HepG2 (cell line): ENCODE data around the gene NTMT1. TPM values are rescaled to one million over a fixed set of nuclear protein-coding genes. Genes with fewer than 3 reads are reported as not detected.
A peak's percentile ranks its signal among the peaks of the same experiment; 100 is the strongest.

Experiments used
- CREM ChIP-seq, 2 experiments: sonication (generic) in 1 of 2; formaldehyde crosslinking in 1 of 2; IDR thresholded peaks; 2 replicates each; pipeline versions ENCODE4 v1.4.0 to v1.6.1; 2016 to 2020; ENCODE audit warnings: antibody characterized with exemption in 1 of 2, mild to moderate bottlenecking in 1 of 2, missing genetic modification reagents in 1 of 2
- HMGA1 ChIP-seq: sonication (generic); formaldehyde crosslinking; conservative IDR thresholded peaks from 2 replicates; pipeline ENCODE4 v1.4.0; 2020; ENCODE audit warnings: missing genetic modification reagents
- HNF4A ChIP-seq: sonication (generic); formaldehyde crosslinking; IDR thresholded peaks from 2 replicates; pipeline ENCODE4 v1.4.0; 2020; ENCODE audit warnings: missing genetic modification reagents
- HOXA3 ChIP-seq: sonication (generic); formaldehyde crosslinking; IDR thresholded peaks from 2 replicates; pipeline ENCODE4 v1.5.0; 2020; ENCODE audit warnings: missing genetic modification reagents
- KDM2A ChIP-seq: sonication (generic); formaldehyde crosslinking; IDR thresholded peaks from 2 replicates; pipeline ENCODE4 v1.4.0; 2020; ENCODE audit warnings: low read depth, missing genetic modification reagents, borderline replicate concordance
- POLR2A ChIP-seq, 2 experiments: IDR thresholded peaks; 2 replicates each; pipeline ENCODE4 v1.6.1; 2011; ENCODE audit warnings: low read depth in 2 of 2, low read length in 2 of 2, mild to moderate bottlenecking in 1 of 2, moderate library complexity in 1 of 2; ENCODE audit not compliant: insufficient read depth in 1 of 2
- SIN3B ChIP-seq: fragments of 150-350 bp; IDR thresholded peaks from 2 replicates; pipeline ENCODE4 v1.6.1; 2014; ENCODE audit warnings: low read length
- SP140L ChIP-seq: sonication (generic); formaldehyde crosslinking; IDR thresholded peaks from 2 replicates; pipeline ENCODE4 v1.4.0; 2020; ENCODE audit warnings: missing genetic modification reagents, borderline replicate concordance
- ZKSCAN1 ChIP-seq: fragments of 150-350 bp; IDR thresholded peaks from 2 replicates; pipeline ENCODE4 v1.6.1; 2014; ENCODE audit warnings: low read length
- ZNF343 ChIP-seq: sonication (generic); formaldehyde crosslinking; IDR thresholded peaks from 2 replicates; pipeline ENCODE4 v1.4.0; 2020; ENCODE audit warnings: mild to moderate bottlenecking, missing genetic modification reagents
- ZNF484 ChIP-seq: sonication (generic); formaldehyde crosslinking; IDR thresholded peaks from 2 replicates; pipeline ENCODE4 v1.5.1; 2020; ENCODE audit warnings: mild to moderate bottlenecking, low read depth, missing genetic modification reagents, borderline replicate concordance
- ZNF737 ChIP-seq: sonication (generic); formaldehyde crosslinking; IDR thresholded peaks from 2 replicates; pipeline ENCODE4 v1.5.0; 2020; ENCODE audit warnings: missing genetic modification reagents, mild to moderate bottlenecking, borderline replicate concordance
- ZNF747 ChIP-seq: sonication (generic); formaldehyde crosslinking; IDR thresholded peaks from 2 replicates; pipeline ENCODE4 v1.8.1; 2023; ENCODE audit warnings: missing genetic modification reagents, mild to moderate bottlenecking, borderline replicate concordance
- polyA plus RNA-seq, 8 experiments: library from polyadenylated mRNA; depleted of rRNA in 3 of 8; stranded (reverse) in 7 of 8; unstranded in 1 of 8; fragments of >200 nt; fragmentation: Illumina TruSeq in 4 of 8; extraction: Trizol in 4 of 8; gene quantifications; 2 replicates each; pipeline versions ENCODE4 v1.2.1 to v1.2.3, GENCODE V29; 2011 to 2016; ENCODE audit warnings: low read depth in 4 of 8, missing spikeins in 1 of 8, mixed read lengths in 1 of 8; ENCODE audit not compliant: insufficient read depth in 1 of 8
- total RNA-seq, 5 experiments: library from RNA; depleted of rRNA; stranded (reverse); fragments of >200 nt; fragmentation: Illumina TruSeq; extraction: Trizol; gene quantifications; 2 replicates each; pipeline ENCODE4 v1.2.3, GENCODE V29; 2016; ENCODE audit warnings: low read depth in 1 of 5
- TF ChIP-seq, protein P1 (sequence below): sonication (generic); formaldehyde crosslinking; IDR thresholded peaks from 2 replicates; pipeline ENCODE4 v1.4.0; 2020; ENCODE audit warnings: missing genetic modification reagents, borderline replicate concordance
- TF ChIP-seq, protein P2 (sequence below): sonication (generic); formaldehyde crosslinking; conservative IDR thresholded peaks from 2 replicates; pipeline ENCODE4 v1.4.0; 2020; ENCODE audit warnings: mild to moderate bottlenecking, missing genetic modification reagents, moderate library complexity
- TF ChIP-seq, protein P3 (sequence below): IDR thresholded peaks from 2 replicates; pipeline ENCODE4 v1.6.1; 2016; ENCODE audit warnings: low read depth, control low read depth
- TF ChIP-seq, protein P4 (sequence below): sonication (generic); formaldehyde crosslinking; IDR thresholded peaks from 2 replicates; pipeline ENCODE4 v1.5.0; 2020; ENCODE audit warnings: missing genetic modification reagents, mild to moderate bottlenecking, borderline replicate concordance
- TF ChIP-seq, protein P5 (sequence below): IDR thresholded peaks from 2 replicates; pipeline ENCODE4 v1.6.1; 2016; ENCODE audit warnings: control low read depth

Gene NTMT1
- total and polyA plus RNA-seq, 2 of the 13 experiments (the other 11 are each of a cell fraction or from before 2014, with no cell fraction given), result 49.1 to 53.8 TPM

DNA sequence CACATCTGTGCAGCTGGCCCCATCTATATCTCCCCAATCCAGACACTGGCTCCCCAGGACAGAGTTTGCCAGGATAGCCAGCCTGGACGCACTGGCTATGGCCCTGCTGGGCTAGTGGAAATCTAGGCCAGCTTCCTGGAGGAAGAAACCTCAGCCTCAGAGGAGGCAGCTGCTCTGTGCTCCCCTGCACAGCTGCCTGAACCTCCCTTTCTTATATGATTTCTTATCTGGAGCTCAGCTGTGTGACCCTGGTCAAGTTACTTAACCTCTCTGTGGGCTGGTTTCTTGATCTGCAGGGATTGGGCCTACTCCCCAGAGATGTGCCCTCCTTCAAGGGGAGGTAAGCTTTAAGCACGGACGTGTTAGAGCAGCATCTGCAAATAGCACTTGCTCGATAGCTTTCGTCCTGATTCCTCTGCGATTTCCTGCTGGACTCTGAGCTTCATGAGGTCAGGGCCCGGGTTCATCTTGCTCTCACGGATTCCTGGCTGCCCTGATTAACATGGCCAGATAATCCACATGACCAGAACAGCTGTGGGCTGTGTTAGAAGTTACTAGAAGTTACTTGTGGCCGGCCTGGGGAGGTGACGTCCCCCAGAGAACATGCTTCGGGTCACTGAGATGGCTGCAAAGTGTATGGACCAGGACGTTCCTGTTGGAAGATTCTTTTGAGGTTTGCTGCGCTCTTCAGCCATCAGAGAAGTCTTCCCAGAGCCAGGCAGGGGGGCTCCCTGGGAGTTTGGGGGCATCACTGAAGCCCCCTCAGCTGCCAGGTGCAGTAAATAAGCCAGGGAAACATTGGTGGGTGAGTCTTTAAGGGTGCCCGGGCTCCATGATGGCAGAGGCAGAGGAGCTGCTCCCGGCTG, 19.6 kb upstream of the NTMT1 start (continued):
- TF ChIP-seq, protein P1, sequence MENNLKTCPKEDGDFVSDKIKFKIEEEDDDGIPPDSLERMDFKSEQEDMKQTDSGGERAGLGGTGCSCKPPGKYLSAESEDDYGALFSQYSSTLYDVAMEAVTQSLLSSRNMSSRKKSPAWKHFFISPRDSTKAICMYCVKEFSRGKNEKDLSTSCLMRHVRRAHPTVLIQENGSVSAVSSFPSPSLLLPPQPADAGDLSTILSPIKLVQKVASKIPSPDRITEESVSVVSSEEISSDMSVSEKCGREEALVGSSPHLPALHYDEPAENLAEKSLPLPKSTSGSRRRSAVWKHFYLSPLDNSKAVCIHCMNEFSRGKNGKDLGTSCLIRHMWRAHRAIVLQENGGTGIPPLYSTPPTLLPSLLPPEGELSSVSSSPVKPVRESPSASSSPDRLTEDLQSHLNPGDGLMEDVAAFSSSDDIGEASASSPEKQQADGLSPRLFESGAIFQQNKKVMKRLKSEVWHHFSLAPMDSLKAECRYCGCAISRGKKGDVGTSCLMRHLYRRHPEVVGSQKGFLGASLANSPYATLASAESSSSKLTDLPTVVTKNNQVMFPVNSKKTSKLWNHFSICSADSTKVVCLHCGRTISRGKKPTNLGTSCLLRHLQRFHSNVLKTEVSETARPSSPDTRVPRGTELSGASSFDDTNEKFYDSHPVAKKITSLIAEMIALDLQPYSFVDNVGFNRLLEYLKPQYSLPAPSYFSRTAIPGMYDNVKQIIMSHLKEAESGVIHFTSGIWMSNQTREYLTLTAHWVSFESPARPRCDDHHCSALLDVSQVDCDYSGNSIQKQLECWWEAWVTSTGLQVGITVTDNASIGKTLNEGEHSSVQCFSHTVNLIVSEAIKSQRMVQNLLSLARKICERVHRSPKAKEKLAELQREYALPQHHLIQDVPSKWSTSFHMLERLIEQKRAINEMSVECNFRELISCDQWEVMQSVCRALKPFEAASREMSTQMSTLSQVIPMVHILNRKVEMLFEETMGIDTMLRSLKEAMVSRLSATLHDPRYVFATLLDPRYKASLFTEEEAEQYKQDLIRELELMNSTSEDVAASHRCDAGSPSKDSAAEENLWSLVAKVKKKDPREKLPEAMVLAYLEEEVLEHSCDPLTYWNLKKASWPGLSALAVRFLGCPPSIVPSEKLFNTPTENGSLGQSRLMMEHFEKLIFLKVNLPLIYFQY (CRISPR knock-in tag), result no peak; the same call in 1 of the 2 replicates
- TF ChIP-seq CREM (IDR thresholded peaks at IDR 0.05), result no peak
- TF ChIP-seq CREM (CRISPR knock-in tag; IDR thresholded peaks at IDR 0.05), result no peak
- TF ChIP-seq SP140L (CRISPR knock-in tag), result no peak
- peak; percentile 90 for TF ChIP-seq HOXA3
- TF ChIP-seq POLR2A (IDR thresholded peaks at IDR 0.05; ENCODE audit: insufficient read depth in 1 of 2, low read depth in 2 of 2, low read length in 2 of 2), result no peak
- no peak for TF ChIP-seq HMGA1 (CRISPR knock-in tag)
- TF ChIP-seq, protein P2, sequence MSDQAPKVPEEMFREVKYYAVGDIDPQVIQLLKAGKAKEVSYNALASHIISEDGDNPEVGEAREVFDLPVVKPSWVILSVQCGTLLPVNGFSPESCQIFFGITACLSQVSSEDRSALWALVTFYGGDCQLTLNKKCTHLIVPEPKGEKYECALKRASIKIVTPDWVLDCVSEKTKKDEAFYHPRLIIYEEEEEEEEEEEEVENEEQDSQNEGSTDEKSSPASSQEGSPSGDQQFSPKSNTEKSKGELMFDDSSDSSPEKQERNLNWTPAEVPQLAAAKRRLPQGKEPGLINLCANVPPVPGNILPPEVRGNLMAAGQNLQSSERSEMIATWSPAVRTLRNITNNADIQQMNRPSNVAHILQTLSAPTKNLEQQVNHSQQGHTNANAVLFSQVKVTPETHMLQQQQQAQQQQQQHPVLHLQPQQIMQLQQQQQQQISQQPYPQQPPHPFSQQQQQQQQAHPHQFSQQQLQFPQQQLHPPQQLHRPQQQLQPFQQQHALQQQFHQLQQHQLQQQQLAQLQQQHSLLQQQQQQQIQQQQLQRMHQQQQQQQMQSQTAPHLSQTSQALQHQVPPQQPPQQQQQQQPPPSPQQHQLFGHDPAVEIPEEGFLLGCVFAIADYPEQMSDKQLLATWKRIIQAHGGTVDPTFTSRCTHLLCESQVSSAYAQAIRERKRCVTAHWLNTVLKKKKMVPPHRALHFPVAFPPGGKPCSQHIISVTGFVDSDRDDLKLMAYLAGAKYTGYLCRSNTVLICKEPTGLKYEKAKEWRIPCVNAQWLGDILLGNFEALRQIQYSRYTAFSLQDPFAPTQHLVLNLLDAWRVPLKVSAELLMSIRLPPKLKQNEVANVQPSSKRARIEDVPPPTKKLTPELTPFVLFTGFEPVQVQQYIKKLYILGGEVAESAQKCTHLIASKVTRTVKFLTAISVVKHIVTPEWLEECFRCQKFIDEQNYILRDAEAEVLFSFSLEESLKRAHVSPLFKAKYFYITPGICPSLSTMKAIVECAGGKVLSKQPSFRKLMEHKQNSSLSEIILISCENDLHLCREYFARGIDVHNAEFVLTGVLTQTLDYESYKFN (CRISPR knock-in tag), result peak; percentile 76
- TF ChIP-seq, protein P3, sequence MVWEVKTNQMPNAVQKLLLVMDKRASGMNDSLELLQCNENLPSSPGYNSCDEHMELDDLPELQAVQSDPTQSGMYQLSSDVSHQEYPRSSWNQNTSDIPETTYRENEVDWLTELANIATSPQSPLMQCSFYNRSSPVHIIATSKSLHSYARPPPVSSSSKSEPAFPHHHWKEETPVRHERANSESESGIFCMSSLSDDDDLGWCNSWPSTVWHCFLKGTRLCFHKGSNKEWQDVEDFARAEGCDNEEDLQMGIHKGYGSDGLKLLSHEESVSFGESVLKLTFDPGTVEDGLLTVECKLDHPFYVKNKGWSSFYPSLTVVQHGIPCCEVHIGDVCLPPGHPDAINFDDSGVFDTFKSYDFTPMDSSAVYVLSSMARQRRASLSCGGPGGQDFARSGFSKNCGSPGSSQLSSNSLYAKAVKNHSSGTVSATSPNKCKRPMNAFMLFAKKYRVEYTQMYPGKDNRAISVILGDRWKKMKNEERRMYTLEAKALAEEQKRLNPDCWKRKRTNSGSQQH (CRISPR knock-in tag), result no peak
- peak; percentile 40; the same call in 1 of the 2 replicates for TF ChIP-seq KDM2A (CRISPR knock-in tag)
- TF ChIP-seq ZNF343 (CRISPR knock-in tag), result no peak
- TF ChIP-seq ZKSCAN1, result no peak
- TF ChIP-seq ZNF747 (CRISPR knock-in tag), result no peak
- no peak for TF ChIP-seq ZNF737 (CRISPR knock-in tag)
- TF ChIP-seq, protein P4, sequence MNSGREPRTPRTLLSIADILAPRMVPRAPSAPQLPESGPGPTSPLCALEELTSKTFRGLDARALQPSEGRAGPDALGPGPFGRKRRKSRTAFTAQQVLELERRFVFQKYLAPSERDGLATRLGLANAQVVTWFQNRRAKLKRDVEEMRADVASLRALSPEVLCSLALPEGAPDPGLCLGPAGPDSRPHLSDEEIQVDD (CRISPR knock-in tag), result no peak
- no peak for TF ChIP-seq ZNF484 (CRISPR knock-in tag)
- TF ChIP-seq, protein P5, sequence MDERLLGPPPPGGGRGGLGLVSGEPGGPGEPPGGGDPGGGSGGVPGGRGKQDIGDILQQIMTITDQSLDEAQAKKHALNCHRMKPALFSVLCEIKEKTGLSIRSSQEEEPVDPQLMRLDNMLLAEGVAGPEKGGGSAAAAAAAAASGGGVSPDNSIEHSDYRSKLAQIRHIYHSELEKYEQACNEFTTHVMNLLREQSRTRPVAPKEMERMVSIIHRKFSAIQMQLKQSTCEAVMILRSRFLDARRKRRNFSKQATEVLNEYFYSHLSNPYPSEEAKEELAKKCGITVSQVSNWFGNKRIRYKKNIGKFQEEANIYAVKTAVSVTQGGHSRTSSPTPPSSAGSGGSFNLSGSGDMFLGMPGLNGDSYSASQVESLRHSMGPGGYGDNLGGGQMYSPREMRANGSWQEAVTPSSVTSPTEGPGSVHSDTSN, result no peak
- TF ChIP-seq SIN3B, result no peak
- TF ChIP-seq HNF4A (CRISPR knock-in tag), result peak; percentile 92
